Activated T-helper 1 cell treated with anti-CD3 and anti-CD28 coated beads, Interleukin-12 subunit alpha, Interleukin-12 subunit beta, Interleukin-2, Interleukin-4 antibody, amounts not matched to agents 30 ng/mL and 10 ng/mL and 1 ng/mL, durations not matched to agents 14 hours and 24 hours and 36 hours (primary cell): ENCODE results near the gene PDZK1. TPM values are rescaled to one million over a fixed set of nuclear protein-coding genes. Genes with fewer than 3 reads are reported as not detected.
"Not testable (repeated sequence)": the region's sequence is repeated elsewhere in the genome, so short reads cannot be mapped to it uniquely, and the experiment has no call there.

ENCODE experiments used
- DNase-seq: peaks from one replicate; pipeline ENCODE4 v3.0.0; 2021; ENCODE audit warnings: low spot score
- H3K27ac Mint-ChIP-seq: one replicate; pipeline ENCODE4 v1.8.0; 2021; ENCODE audit warnings: mild to moderate bottlenecking, mixed read lengths
- H3K27me3 Mint-ChIP-seq: one replicate; pipeline ENCODE4 v1.8.0; 2022; ENCODE audit warnings: mild to moderate bottlenecking, moderate library complexity, mixed read lengths; ENCODE audit not compliant: insufficient read depth
- H3K36me3 Mint-ChIP-seq: one replicate; pipeline ENCODE4 v1.8.0; 2021; ENCODE audit warnings: low read depth, mixed read lengths
- H3K4me1 Mint-ChIP-seq: one replicate; pipeline ENCODE4 v1.8.0; 2021; ENCODE audit warnings: low read depth, mixed read lengths
- H3K4me3 Mint-ChIP-seq: one replicate; pipeline ENCODE4 v1.8.0; 2021; ENCODE audit warnings: mild to moderate bottlenecking, moderate library complexity, mixed read lengths
- H3K9me3 Mint-ChIP-seq: one replicate; pipeline ENCODE4 v1.8.0; 2021; ENCODE audit warnings: mixed read lengths
- intact Hi-C: fragments of 100-400 bp; cut with micrococcal nuclease; formaldehyde crosslinking; loops from one replicate; pipeline ENCODE4 v1.15.1; 2024
- total RNA-seq: library from RNA; stranded (reverse); gene quantifications from 2 replicates; pipeline ENCODE4 v1.2.3, GENCODE V29; 2022

Gene PDZK1
- total RNA-seq, 1 donor from 2014 or later = 0.18 TPM

DNA sequence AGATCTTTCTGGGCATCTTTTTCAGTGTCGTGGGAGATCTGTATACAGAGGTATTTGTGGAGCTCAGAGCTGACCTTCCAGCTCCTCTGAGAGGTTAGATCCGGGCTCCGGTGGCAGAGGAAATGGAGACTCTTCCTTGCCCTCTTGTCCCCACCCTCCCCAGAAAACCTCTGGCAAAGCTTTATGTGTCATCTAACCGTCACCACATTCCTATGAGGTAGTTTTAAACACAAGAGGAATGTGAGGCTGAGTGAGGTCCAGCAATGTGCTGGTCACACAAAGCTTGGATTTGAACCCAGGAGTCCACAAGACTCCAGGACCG, 13.3 kb upstream of the PDZK1 start:
- H3K27ac Mint-ChIP-seq = no peak overlapping the region
- peak overlapping the region; percentile 72 for H3K4me3 Mint-ChIP-seq
- H3K9me3 Mint-ChIP-seq = no peaks in the 10 kb centered on the region
- intact Hi-C loops = loop anchor here (5.0 kb wide), 2 partner anchors 102 to 123 kb away; partner anchors contain the start of genes POLR3C and RNF115
- no peaks in the 10 kb centered on the region for H3K36me3 Mint-ChIP-seq
- H3K27me3 Mint-ChIP-seq = peaks cover 25% of the 10 kb centered on the region
- no peak for DNase-seq
- H3K4me1 Mint-ChIP-seq = peaks cover 23% of the 10 kb centered on the region

DNA sequence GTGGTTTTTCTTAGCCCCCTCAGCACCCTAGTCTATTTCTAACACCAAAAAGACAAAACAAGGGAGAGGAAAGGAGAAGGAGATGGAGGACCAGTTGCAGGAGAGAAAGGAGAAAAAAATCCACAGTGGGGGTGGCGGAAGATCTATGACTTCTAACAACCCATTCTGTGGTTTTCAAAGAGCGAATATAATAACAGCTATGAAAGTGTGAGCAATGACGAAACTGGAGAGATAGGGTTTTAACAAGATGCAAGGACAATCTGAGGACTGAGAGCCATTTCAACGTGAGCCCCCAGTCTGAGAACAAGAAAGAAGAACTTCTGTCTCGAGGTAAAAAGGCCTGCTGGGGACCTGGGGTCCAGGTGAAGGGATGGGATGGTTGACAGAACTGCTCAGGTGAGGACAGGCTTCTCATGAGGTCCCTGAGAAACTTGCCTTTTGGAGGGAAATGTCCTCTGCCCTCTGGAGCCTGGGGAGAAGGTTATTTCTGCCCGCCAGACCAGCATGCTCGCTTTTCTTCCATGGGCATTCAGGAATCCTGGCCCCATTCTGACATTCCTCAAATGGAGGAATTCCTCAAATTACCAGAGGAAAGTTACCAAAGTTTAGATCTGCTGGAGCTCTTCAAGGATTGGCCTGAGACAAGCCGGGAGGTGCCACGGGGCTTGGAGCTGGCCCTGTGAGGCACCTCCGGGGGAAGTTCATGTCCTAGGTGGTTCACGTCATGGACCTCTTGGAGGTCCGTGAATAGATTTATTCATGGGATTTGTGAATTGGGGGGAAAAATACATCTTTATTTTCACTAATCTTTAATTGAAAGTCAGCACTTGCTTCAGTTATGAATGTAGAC, 12.3 kb upstream of the PDZK1 start, which contains the start of gene CD160:
TSS of gene CD160 (plus strand) at position 270 of the 850 bp plus-strand sequence. CDS start 8,829 bp downstream, outside the sequence.
- H3K4me3 Mint-ChIP-seq = no peak within 1 kb of the TSS
- H3K27me3 Mint-ChIP-seq = peaks cover 25% of the 10 kb centered on the region
- H3K4me1 Mint-ChIP-seq = peaks cover 23% of the 10 kb centered on the region
- no peak within 1 kb of the TSS for H3K27ac Mint-ChIP-seq
- no peaks in the 10 kb centered on the region for H3K9me3 Mint-ChIP-seq
- no peak for DNase-seq
- H3K36me3 Mint-ChIP-seq = no peaks in the 10 kb centered on the region
- intact Hi-C loops = loop anchor here (5.0 kb wide), 2 partner anchors 103 to 122 kb away; partner anchors contain the start of genes POLR3C and RNF115

DNA sequence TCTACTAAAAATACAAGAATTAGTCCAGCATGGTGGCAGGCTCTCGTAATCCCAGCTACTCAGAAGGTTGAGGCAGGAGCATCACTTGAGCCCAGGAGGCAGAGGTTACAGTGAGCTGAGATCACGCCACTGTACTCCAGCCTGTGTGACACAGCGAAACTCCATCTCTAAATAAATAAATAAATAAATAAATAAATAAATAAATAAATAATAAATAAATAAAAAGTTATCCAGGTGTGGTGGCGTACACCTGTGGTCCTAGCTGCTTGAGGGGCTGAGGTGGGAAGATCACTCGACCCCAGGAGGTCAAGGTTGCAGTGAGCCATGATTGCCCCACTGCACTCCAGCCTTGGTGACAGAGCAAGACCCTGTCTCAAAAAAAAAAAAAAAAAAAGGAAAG, 11.3 kb upstream of the PDZK1 start:
- intact Hi-C loops, H3K36me3 Mint-ChIP-seq, H3K9me3 Mint-ChIP-seq, H3K4me3 Mint-ChIP-seq, DNase-seq, H3K27ac Mint-ChIP-seq: not testable (repeated sequence)
- H3K27me3 Mint-ChIP-seq = peaks cover 25% of the 10 kb centered on the region
- peaks cover 23% of the 10 kb centered on the region for H3K4me1 Mint-ChIP-seq

DNA sequence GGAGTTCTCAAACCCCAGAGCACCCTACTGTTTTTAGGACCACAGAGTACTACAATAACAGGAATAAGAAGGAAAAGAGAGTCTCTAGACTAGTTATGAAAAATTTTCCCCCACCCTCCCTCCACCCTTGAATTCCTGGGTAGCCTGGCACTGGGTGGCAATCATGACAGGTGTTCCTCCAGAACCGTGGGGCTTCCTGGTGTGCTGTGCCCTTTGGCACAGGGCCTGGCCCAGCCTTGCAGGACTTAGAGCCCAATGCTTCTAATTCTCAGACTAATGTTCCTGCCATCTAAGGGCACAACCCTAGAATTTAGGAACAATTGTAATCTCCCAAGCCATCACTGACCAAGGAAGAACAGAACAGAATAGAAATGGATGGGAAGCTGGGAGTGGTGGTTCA, 10.7 kb upstream of the PDZK1 start:
- intact Hi-C loops = no loop called here
- no peak overlapping the region for H3K4me3 Mint-ChIP-seq
- no peaks in the 10 kb centered on the region for H3K36me3 Mint-ChIP-seq
- H3K4me1 Mint-ChIP-seq = peaks cover 23% of the 10 kb centered on the region
- H3K9me3 Mint-ChIP-seq = no peaks in the 10 kb centered on the region
- peaks cover 23% of the 10 kb centered on the region for H3K27me3 Mint-ChIP-seq
- no peak for DNase-seq
- no peak overlapping the region for H3K27ac Mint-ChIP-seq

DNA sequence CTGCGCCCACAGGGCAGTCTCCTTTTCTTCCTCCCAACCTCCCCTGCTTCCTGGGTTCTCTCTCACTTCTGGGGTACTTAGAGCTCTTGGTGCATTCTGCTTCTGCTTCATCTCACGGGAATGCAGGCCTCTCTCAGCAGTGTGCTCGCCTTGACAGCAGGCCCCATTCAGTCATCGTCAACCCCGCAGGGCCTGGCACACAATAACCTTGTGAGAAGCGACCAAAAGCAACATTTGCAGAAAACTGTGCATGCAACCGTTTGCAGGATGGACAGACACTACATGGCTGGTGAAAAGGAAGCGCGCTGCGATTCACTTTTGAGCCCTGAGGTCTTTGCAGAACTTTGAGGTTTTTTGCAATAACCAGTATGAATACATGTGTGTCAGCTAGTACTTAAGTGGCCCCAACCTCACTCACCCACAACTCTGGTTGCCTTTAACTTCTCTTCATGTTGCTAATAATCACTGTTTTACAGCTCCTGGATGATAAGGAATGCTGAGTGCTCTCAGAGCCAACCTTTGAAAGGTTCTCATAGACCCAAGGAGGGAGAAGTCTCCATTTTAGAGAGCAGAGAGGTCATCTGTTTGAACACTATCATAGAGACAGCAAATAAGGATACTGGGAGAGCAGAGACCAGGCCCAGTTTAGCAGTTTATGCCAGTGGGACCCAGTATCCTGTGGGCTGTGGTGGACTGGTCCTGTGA, 9.6 kb upstream of the PDZK1 start:
- Mint-ChIP-seq H3K27ac (no peak overlapping the region), H3K27me3 (peaks cover 15% of the 10 kb centered on the region), H3K36me3 (no peaks in the 10 kb centered on the region), H3K4me3 (no peak overlapping the region), H3K4me1 (peaks cover 23% of the 10 kb centered on the region), H3K9me3 (no peaks in the 10 kb centered on the region)
- no peak for DNase-seq
- intact Hi-C loops = no loop called here

DNA sequence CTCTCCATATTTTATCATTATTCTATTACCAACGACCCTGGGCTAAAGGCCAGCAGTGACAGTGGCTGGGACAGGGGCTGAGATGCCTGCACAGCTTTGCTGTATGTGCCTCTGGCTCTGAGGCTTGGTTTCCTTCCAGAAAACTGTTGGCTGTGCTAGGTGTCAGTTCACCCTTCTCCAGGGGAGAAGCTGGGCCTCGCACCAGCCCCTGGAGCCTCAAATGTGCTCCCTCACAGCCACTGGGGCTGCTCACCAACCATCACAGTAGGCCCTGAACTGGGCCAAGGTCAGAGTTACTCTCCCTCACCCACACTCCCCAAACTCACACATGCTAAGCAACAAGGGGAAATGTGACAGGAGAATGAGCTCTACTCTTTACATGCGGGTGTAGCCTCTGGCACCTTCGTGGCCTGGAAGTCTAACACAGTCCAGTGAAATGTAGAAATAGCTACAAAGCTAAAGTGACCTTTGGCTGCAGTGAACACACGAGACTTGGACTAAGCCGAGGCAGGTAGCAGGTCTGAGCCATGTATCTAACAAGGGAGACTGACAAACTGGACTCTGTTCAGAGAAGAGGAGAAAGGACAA, 7.5 kb upstream of the PDZK1 start:
- Mint-ChIP-seq H3K27ac (no peak overlapping the region), H3K4me1 (peaks cover 9% of the 10 kb centered on the region), H3K27me3 (peaks cover 5% of the 10 kb centered on the region), H3K9me3 (no peaks in the 10 kb centered on the region), H3K36me3 (no peaks in the 10 kb centered on the region), H3K4me3 (no peak overlapping the region)
- no peak for DNase-seq
- intact Hi-C loops = no loop called here

DNA sequence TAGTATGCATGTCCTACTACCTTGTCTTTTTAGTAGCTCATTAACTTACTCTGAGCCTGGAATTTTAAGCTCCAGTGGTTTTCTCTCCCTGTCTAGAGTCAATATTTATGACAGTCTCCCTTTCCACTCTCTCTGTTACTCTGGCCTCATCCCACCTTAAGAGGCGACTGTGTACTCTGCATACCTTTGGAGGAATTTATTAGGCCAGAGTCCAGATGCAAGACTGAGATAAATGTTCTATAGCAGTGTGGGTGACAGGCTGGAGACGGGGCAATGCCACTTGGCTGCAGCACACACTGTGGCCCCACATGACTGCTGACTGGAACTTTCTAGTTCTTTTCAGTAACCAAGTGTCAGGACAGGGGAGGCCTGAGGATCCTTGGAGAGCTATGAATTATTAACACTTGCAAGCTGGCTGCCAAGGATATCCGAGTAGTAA, 4.1 kb upstream of the PDZK1 start:
- Mint-ChIP-seq H3K27ac (no peak overlapping the region), H3K27me3 (peaks cover 9% of the 10 kb centered on the region), H3K4me1 (peaks cover 5% of the 10 kb centered on the region), H3K4me3 (no peak overlapping the region), H3K9me3 (no peaks in the 10 kb centered on the region), H3K36me3 (no peaks in the 10 kb centered on the region)
- intact Hi-C loops = no loop called here
- no peak for DNase-seq

DNA sequence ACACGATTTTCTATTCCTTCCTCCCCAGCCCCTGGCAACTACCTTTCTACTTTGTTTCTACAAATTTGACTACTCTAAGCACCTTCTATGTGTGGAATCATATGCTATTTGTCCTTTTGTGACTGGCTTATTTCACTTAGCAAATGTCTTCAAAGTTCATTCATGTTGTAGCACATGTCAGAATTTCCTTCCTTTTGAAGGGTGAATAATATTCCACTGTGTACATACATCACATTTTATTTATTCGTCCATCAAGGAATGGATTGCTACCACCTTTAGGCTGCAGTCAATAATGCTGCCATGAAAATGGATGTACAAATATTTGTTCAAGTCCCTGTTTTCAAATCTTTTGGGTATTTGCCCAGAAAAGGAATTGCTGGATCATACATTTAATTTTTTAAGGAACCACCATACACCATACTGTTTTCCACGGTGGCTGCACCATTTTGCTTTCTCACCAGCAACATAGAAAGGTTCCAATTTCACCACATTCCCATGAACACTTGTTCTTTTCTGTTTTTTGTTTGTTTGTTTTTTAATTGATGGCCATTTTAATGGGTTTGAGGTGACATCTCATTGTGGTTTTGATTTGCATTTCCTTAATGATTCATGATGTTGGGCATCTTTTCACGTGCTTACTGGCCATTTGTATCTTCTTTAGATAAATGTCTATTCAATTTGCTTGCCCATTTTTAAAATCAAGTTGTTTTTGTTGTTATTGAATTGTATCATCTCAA, 3.3 kb upstream of the PDZK1 start:
- DNase-seq = no peak

DNA sequence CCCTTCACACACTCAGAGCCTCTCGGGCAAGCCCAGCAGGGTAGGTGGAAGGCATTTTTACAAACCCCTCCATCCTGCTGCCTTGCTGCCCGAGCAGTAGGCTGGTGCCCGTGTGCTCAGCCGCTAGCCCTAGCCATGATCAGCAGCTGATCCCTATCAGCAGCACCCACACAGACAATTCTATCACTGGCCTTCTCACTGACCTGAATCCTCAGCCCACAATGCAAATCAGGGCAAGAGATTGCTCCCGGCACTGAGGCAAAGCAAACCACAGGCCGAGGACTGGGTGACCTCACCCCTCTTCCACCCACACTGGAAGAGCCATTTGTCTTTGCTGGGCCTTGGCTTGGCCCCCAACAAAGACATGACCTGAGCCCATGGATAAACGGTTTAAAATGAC, 895 bp upstream of the PDZK1 start:
- H3K36me3 Mint-ChIP-seq = no peaks in the 10 kb centered on the region
- no peak for DNase-seq
- peaks cover 5% of the 10 kb centered on the region for H3K4me1 Mint-ChIP-seq
- H3K27me3 Mint-ChIP-seq = peaks cover 25% of the 10 kb centered on the region
- no peak overlapping the region for H3K4me3 Mint-ChIP-seq
- intact Hi-C loops = no loop called here
- no peaks in the 10 kb centered on the region for H3K9me3 Mint-ChIP-seq
- no peak overlapping the region for H3K27ac Mint-ChIP-seq

More for the DNA sequence above, 3.3 kb upstream of the PDZK1 start:
- peaks cover 11% of the 10 kb centered on the region for H3K27me3 Mint-ChIP-seq
- H3K27ac Mint-ChIP-seq = no peak overlapping the region
- H3K9me3 Mint-ChIP-seq = no peaks in the 10 kb centered on the region
- H3K4me1 Mint-ChIP-seq = peaks cover 5% of the 10 kb centered on the region
- no peaks in the 10 kb centered on the region for H3K36me3 Mint-ChIP-seq
- intact Hi-C loops = no loop called here
- no peak overlapping the region for H3K4me3 Mint-ChIP-seq

DNA sequence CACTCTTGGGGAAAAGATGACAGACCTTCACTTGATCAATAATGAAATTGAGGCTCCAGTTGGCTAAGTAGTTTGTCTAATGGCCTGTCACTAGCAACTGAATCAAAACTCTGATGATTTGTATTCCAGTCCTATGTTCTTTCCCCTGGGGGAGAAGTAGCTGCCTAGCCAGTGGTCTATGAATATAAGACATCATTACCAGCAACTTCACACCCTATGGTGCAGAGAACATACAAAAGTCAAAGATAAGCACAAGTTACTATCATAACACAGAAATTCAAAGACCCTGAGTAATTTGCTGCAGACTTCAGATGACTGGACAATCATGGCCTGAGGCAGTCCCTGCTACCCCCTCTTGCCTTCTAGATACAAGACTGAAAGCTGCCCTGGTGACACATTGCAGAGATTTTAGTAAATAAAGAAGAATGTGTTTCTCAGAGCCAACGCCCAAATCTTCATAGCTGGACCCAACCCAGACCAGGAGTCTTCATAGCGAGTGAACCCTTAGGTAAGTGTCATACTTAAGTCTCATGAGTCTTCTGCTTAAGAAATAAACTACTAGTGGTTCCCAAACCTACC, 993 bp downstream of the PDZK1 start:
- no peaks in the 10 kb centered on the region for H3K36me3 Mint-ChIP-seq
- H3K4me1 Mint-ChIP-seq = peaks cover 5% of the 10 kb centered on the region
- intact Hi-C loops = no loop called here
- no peak overlapping the region for H3K4me3 Mint-ChIP-seq
- H3K27me3 Mint-ChIP-seq = peaks cover 25% of the 10 kb centered on the region
- H3K27ac Mint-ChIP-seq = no peak overlapping the region
- H3K9me3 Mint-ChIP-seq = no peaks in the 10 kb centered on the region
- DNase-seq = no peak

DNA sequence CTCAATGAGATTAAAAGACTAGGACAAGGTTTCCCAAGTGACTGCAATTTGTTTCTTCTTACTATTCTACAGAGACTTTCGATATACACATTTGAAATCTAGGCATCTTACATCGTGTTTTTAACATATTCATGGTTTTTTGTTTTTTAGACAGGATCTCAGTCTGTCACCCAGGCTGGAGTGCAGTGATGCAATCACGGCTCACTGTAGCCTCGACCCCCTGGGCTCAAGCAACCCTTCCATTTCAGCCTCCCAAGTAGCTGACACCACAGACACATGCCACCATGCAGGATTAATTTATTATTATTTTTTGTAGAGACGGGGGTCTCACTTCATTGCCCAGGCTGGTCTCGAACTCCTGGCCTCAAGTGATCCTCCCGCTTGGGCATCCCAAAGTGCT, 1.5 kb downstream of the PDZK1 start:
- no peak for DNase-seq
- intact Hi-C loops = no loop called here
- H3K4me1 Mint-ChIP-seq = peaks cover 5% of the 10 kb centered on the region
- peaks cover 28% of the 10 kb centered on the region for H3K27me3 Mint-ChIP-seq
- H3K36me3 Mint-ChIP-seq = no peaks in the 10 kb centered on the region
- no peak overlapping the region for H3K4me3 Mint-ChIP-seq
- H3K9me3 Mint-ChIP-seq = no peaks in the 10 kb centered on the region
- no peak overlapping the region for H3K27ac Mint-ChIP-seq

DNA sequence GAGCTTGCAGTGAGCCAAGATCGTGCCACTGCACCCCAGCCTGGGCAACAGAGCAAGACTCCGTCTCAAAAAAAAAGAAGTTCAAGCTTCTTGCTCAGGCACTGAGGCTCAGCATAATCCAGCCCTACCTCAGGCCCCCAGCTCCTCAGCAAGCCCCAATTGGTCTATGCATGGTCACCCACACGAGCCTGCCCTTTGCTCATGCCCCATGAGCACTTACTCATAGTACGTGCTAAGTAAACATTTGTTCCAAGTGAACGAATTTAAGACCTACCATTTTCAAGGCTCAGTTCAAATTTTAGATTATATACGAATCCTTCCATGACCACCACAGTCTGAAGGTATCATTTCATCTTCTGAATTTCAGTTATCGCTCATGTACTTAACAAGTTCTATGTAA, 4.3 kb downstream of the PDZK1 start:
- intact Hi-C loops = no loop called here
- Mint-ChIP-seq H3K36me3 (no peaks in the 10 kb centered on the region), H3K27me3 (peaks cover 29% of the 10 kb centered on the region), H3K4me1 (no peaks in the 10 kb centered on the region), H3K27ac (no peak overlapping the region), H3K9me3 (no peaks in the 10 kb centered on the region), H3K4me3 (no peak overlapping the region)
- DNase-seq = no peak
